IPS DF 6.9 (cell line): Measurements from ENCODE around the gene EXD3.

Source experiments
- DNase-seq: peaks from one replicate; pipeline ENCODE4 v3.0.0-alpha.2; 2013; ENCODE audit warnings: low read depth, low spot score
- H3K27ac ChIP-seq: one replicate; pipeline ENCODE4 v1.5.1; 2013; ENCODE audit warnings: low read length, control low read depth
- H3K27me3 ChIP-seq: 2 replicates; pipeline ENCODE4 v1.6.1; 2013; ENCODE audit warnings: mild to moderate bottlenecking, low read length; ENCODE audit not compliant: control insufficient read depth, insufficient read depth
- H3K36me3 ChIP-seq: 2 replicates; pipeline ENCODE4 v1.6.1; 2013; ENCODE audit warnings: low read length; ENCODE audit not compliant: control insufficient read depth, insufficient read depth
- H3K4me1 ChIP-seq: 2 replicates; pipeline ENCODE4 v1.6.1; 2013; ENCODE audit warnings: low read length; ENCODE audit not compliant: control insufficient read depth, insufficient read depth
- H3K4me3 ChIP-seq: 2 replicates; pipeline ENCODE4 v1.5.1; 2013; ENCODE audit warnings: mild to moderate bottlenecking, low read length
- H3K9me3 ChIP-seq: 2 replicates; pipeline ENCODE4 v1.6.1; 2013; ENCODE audit warnings: low read length, inconsistent platforms; ENCODE audit not compliant: control insufficient read depth, insufficient read depth
- WGBS: extraction: QIAGEN DNeasy Blood & Tissue Kit; methylation state at CpG from one replicate; pipeline ENCODE4 v1.1.7; 2013; ENCODE audit warnings: mixed read lengths, missing lambda C conversion rate; ENCODE audit not compliant: insufficient read length, insufficient coverage; 5-methylcytosine and 5-hydroxymethylcytosine counted together

EXD3 gene

DNA sequence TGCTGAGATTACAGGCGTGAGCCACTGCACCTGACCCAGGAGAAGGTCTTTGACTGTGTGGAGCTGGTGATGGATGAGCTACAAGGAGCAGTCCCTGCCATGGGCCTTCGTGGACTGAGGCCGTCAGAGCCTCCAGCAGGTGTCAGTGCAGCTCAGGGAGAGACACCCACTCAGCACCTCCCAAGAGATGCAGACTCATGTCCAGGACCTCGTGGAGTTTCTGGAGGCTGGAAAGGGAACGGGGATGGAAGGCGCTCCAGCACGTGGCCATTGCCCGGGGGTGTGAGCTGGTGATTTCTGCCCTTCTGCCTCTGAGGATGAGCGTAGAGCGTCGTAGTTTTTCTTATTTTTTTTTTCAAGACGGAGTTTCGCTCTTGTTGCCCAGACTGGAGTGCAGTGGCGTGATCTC lies 136.0 kb downstream of the EXD3 start:
- no peaks in the 10 kb centered on the region for H3K27me3 ChIP-seq
- no peak overlapping the region for H3K4me3 ChIP-seq
- no peaks in the 10 kb centered on the region for H3K4me1 ChIP-seq
- no peak overlapping the region for H3K27ac ChIP-seq
- WGBS: no CpG with 5 or more reads among the region's 14 CpGs
- H3K9me3 ChIP-seq: no peaks in the 10 kb centered on the region
- no peak for DNase-seq
- no peaks in the 10 kb centered on the region for H3K36me3 ChIP-seq

DNA sequence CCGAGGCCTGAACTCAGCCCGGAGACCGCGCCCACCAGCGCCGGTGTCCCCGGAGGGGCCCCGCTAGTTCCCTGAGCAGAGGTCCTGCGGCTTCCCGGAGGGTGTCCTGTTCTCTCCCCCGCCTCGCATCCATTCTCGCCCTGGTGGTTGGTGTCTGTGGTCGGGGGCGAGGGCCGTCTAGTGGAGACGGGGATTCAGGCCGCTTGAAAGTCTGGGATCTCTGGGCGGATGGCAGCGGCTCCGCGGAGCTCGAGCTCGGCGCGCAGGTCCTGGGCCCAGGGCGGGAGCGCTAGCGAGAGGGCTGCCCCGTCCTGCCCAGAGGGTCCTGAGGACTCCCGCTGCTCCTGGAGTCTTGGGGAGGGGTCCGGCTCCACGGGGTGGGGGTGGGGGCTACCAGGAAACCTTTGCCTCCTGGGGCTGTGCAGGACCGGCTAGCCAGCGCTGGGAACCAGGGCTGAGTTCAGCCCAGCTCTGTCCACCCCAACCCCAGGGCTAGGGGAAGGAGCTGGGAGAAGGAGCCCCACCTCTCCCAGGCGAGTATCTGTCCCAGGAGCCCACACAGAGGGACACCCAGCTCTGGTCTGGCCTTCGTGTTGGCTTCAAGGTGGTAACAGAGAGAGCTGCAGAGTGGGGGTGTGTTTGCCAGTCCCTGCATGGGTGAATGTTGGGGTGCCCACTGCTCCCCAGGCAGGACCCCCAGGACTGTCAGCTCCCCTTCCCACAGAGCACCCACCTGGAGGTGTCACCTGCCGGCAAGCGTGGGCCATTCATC lies 141.4 kb downstream of the EXD3 start:
- H3K4me3 ChIP-seq: peak overlapping the region; percentile 40; the same call in 1 of the 2 replicates
- no peaks in the 10 kb centered on the region for H3K9me3 ChIP-seq
- peaks cover 12% of the 10 kb centered on the region; the same call in 1 of the 2 replicates for H3K36me3 ChIP-seq
- no peak overlapping the region for H3K27ac ChIP-seq
- no CpG with 5 or more reads among the region's 39 CpGs for WGBS
- DNase-seq: no peak
- 0 out of 2 replicates have a peak, but pooled peaks cover 4% of the 10 kb centered on the region for H3K4me1 ChIP-seq
- no peaks in the 10 kb centered on the region for H3K27me3 ChIP-seq

DNA sequence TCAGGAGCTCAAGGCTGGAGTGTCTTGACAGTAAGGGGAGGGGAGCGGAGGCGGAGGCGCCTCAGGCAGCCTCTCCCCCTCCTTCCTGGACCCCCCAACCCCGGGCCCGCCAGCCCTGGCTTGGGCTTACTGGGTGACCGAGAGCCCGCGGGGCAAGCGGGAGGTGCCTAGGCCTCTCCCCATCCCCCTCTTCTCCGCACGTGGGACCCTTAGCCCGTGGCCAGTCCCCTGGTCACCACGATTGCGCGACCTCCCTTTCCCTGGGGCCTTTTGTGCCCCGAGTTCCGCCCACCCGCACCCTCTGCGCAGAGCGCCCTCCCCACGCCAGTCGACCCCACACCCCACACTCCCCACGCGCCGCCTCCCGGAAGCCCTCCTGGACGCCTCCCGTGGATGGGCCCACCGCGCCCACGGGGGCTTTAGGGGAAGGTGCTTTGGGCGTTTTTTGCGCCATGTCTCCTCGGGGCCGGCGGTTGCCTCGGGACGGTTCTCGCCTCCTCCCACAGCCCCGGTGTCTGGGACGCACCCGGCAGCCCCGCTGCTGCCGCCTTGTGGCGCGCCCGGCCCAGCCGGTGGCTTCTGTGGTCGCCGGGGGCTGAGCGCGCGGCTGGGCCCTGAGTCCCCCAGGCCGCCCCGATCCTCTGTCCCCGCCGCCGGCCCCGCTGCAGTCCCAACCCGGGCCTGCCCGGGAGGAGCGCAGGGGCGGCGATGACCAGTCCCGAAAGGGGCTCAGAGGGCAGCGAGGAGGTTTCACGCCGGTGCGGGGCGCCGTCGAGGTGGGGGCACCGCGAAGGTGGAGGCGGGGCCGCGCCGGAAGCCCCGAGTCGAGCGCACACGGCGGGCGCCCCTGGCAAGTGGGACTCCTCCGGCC lies 142.3 kb downstream of the EXD3 start:
- Histone ChIP-seq H3K36me3 (peaks cover 12% of the 10 kb centered on the region; the same call in 1 of the 2 replicates), H3K4me3 (peak overlapping the region; percentile 40; the same call in 1 of the 2 replicates), H3K27me3 (no peaks in the 10 kb centered on the region), H3K9me3 (no peaks in the 10 kb centered on the region), H3K27ac (no peak overlapping the region), H3K4me1 (0 out of 2 replicates have a peak, but pooled peaks cover 4% of the 10 kb centered on the region)
- WGBS: no CpG with 5 or more reads among the region's 85 CpGs
- no peak for DNase-seq

DNA sequence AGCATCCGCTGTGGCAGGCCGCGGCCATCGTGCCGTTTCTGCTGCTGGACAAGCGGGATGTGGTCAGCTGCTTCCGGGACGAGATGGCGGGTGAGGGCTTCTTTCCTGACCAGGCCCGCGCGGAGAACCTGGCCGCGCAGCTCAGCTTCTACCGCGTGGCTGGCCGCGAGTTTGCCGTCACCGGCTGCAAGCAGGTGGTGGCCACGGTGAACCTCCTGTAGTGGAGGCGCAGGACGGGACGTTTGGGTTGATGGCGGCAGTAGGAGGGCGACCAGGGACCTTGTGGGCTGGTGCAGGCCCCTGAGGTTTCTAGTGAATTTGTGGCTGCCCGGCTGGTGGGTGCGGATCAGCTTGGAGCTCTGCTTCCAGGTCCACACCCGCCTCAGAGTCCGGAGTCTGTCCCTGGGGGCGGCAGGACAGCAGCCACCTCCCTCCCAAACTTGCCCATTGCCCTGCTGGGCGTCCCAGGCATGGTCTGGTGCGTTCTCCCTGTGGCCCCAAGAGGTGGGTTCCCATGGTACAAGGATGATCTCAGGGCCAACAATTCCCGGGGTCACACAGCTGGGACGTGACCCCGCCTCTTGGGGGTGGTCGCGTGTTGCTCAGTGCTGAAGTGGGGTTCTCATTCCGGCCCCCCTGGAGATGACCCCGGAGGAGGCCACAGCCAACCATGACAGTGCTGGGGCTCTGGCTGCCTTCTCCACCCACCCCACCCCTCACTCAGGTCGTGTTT lies 143.1 kb downstream of the EXD3 start:
- 0 out of 2 replicates have a peak, but pooled peaks cover 4% of the 10 kb centered on the region for H3K4me1 ChIP-seq
- no peaks in the 10 kb centered on the region for H3K9me3 ChIP-seq
- no CpG with 5 or more reads among the region's 41 CpGs for WGBS
- no peak for DNase-seq
- no peak overlapping the region for H3K27ac ChIP-seq
- H3K27me3 ChIP-seq: no peaks in the 10 kb centered on the region
- peaks cover 12% of the 10 kb centered on the region; the same call in 1 of the 2 replicates for H3K36me3 ChIP-seq
- no peak overlapping the region; the same call in 1 of the 2 replicates for H3K4me3 ChIP-seq

DNA sequence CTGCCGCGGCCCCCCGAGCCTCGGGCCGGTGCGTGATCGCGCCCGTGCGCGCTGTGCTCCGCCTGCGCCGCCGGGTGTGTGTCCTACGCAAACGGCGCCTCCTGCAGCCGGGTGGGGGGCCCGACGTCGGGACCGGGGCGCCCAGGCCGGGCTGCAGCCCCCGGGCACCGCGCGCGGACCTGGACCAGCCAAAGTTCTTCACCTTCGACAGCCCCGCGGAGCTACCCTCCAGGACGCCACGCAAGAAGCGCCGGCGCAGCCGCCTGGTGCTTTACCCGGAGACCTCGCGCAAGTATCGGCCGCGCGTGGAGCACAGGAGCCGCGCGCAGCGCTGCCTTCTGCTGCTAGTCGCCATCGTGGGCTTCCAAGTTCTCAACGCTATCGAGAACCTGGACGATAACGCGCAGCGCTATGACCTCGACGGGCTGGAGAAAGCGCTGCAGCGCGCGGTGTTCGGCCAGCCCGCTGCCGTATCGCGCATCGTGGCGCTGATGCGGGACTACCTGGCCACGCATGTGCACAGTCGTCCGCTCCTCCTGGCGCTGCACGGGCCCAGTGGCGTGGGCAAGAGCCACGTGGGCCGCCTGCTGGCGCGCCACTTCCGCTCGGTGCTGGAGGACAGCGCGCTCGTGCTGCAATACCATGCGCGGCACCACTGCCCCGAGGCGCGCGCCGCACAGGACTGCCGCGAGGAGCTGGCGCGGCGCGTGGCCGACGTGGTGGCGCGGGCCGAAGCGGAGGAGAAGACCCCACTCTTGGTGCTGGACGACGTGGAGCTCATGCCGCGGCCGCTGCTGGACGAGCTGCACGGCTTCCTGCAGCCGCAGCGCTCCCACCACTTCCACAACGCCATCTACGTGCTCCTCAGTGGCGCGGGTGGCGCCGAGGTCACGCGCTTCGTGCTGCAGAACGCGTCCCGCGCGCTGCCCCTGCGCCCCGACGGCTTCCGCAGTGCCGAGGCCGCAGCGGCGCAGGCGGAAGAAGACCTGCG lies 143.9 kb downstream of the EXD3 start:
- Histone ChIP-seq H3K9me3 (no peaks in the 10 kb centered on the region), H3K27me3 (no peaks in the 10 kb centered on the region), H3K27ac (no peak overlapping the region), H3K4me3 (peak overlapping the region; percentile 8; the same call in 1 of the 2 replicates), H3K4me1 (0 out of 2 replicates have a peak, but pooled peaks cover 4% of the 10 kb centered on the region), H3K36me3 (peaks cover 12% of the 10 kb centered on the region; the same call in 1 of the 2 replicates)
- DNase-seq: no peak
- WGBS: no CpG with 5 or more reads among the region's 139 CpGs

DNA sequence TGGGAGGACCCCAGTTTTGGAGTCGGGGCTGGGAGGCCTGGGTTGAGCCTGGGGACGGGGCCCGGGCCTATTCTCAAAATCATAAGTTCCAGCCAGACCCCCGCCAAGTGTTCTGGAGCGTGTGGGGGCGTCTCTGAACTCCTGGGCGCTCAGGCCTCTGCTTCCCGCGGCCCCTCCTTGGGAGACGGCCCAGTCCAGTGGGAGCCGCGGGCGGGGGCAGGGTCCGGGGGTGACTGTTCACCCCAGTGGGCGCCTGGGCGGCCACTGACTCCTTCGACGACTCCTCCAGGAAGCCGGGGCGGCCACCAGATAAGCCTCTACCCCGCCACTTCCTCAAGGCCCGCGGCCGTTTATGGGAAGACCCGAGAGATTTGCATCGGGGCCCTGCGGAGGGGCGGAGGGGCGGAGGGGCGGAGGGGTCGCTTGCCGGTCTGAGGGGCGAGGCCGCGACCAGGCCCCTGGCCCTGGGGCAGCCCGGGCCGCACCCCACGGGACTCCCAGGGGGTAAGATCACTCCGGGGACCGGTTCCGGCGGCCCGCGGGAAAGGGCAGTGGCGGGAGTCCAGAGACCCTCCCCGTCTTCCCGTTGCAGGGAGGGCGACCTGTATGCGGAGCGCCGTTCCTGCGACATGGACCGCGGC lies 144.8 kb downstream of the EXD3 start:
- Histone ChIP-seq H3K4me1 (peaks cover 4% of the 10 kb centered on the region; the same call in 1 of the 2 replicates), H3K36me3 (peaks cover 12% of the 10 kb centered on the region; the same call in 1 of the 2 replicates), H3K4me3 (peak overlapping the region; percentile 8; the same call in 1 of the 2 replicates), H3K9me3 (no peaks in the 10 kb centered on the region), H3K27ac (no peak overlapping the region), H3K27me3 (no peaks in the 10 kb centered on the region)
- WGBS: no CpG with 5 or more reads among the region's 54 CpGs
- DNase-seq: no peak

DNA sequence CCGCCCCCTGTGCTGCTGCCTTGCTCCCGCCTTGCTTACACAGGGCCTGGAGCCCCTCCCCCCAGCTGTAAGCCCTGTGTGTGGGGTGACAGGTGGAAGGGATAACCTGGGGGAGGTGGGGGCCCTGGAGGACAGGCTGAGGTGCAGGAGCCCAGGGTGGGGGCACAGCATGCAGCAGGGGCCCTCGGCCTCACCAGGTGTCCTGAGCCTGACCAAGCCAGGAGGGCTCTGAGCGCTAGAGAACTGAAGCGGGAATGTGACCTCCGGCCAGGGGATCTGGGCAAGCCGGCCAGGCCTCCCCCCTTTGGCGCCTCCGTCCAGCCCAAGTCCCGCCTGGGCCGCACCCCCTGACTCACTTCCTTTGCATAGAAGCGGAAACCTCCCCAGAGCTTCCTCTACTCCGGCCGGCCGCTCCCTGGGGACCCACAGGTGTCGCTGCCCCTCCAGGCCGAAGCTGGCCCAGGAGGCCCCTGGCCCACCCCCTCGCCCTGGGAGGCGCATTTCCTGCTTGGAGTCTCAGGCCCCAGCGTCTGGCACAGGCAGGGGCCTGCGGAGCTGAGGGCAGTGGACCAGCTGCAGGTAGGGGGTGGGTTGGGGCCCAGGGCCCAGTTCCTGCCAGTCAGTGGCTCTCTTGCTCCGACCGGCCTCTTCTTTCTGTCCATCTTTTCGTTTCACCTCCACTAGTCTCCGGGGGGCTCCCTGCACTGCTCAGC lies 145.5 kb downstream of the EXD3 start, which contains the start of gene TOR4A:
TOR4A (plus strand) TSS at position 398 of the 713 bp plus-strand sequence. CDS start 964 bp downstream, outside the sequence.
- peaks cover 15% of the 10 kb centered on the region; the same call in 1 of the 2 replicates for H3K36me3 ChIP-seq
- no peaks in the 10 kb centered on the region for H3K9me3 ChIP-seq
- H3K27me3 ChIP-seq: no peaks in the 10 kb centered on the region
- no CpG with 5 or more reads among the region's 25 CpGs for WGBS
- H3K27ac ChIP-seq: no peak within 1 kb of the TSS
- DNase-seq: no peak
- H3K4me3 ChIP-seq: peak within 1 kb of the TSS; percentile 13; the same call in 1 of the 2 replicates
- peaks cover 4% of the 10 kb centered on the region; the same call in 1 of the 2 replicates for H3K4me1 ChIP-seq

DNA sequence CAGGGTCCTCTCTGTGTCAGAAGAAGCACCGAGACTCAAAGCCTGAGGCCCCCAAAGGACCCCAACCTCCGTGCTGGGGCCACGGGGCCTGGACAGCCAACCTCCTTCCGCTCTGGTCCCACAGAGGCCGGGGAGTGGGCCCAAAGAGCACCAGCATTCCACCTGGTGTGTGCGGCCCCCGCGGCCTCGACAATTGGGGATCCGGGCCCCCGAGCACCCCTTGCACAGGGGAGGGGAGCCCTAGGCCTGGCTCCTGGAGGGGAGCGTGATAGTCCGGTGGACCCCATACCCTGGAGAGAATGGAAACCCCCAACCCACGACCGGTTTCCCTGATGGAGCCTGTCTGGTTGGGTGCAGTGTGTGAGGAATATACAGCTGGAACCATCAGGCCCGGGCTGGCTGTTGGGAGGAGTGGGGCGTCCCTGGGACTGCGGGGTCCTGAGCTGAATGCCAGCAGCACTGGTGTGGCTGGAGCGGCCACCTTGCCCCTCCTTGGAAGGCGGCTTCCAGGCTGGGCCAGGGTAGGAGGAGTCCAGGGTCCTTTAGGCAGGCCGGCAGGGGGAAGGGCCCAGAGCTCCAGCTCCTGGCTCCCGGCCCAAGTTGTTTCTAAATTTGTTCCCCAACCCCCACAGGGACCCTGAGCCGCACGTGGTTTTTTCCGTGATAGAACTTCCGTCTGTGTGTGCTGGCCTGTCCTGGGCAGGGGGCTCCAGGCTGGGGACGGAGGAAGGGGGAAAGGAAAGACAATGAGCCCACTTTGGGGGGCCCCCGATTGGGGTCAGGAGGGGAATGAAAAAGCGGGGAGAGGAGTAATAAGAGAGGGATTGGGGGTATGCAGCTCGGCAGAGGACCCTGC lies 146.3 kb downstream of the EXD3 start:
- no peak for DNase-seq
- Histone ChIP-seq H3K4me3 (no peak overlapping the region), H3K27me3 (no peaks in the 10 kb centered on the region), H3K27ac (no peak overlapping the region), H3K36me3 (peaks cover 19% of the 10 kb centered on the region; the same call in 1 of the 2 replicates), H3K4me1 (peaks cover 3% of the 10 kb centered on the region; the same call in 1 of the 2 replicates), H3K9me3 (no peaks in the 10 kb centered on the region)
- no CpG with 5 or more reads among the region's 30 CpGs for WGBS
